Neural cell (in vitro differentiated cells): ENCODE measurements around the gene FFAR3. TPM values are rescaled to one million over a fixed set of nuclear protein-coding genes. Genes with fewer than 3 reads are reported as not detected.

Experiments used
- H2AFZ ChIP-seq: fragments of 200-600, 300-800 bp; sonication (generic), shearing (Covaris generic); 2 replicates; pipeline ENCODE4 v1.6.0; 2014; ENCODE audit warnings: low read depth, mild to moderate bottlenecking, antibody characterized with exemption, low read length, moderate library complexity
- H3F3A ChIP-seq: fragments of 200-600 bp; shearing (Covaris generic); 2 replicates; pipeline ENCODE4 v1.6.1; 2016; ENCODE audit warnings: mild to moderate bottlenecking, moderate library complexity, mixed read lengths, antibody characterized with exemption, low read length; ENCODE audit not compliant: insufficient read depth, poor library complexity, severe bottlenecking
- H3K27ac ChIP-seq: fragments of 200-600, 300-800 bp; sonication (generic), shearing (Covaris generic); 2 replicates; pipeline ENCODE4 v1.5.1; 2014; ENCODE audit warnings: mild to moderate bottlenecking, low read length, moderate library complexity
- H3K27me3 ChIP-seq: fragments of 300-800, 200-600 bp; sonication (generic), shearing (Covaris generic); 2 replicates; pipeline ENCODE4 v1.6.0; 2014; ENCODE audit warnings: mild to moderate bottlenecking, low read depth, low read length, moderate library complexity; ENCODE audit not compliant: insufficient read depth
- H3K36me3 ChIP-seq: fragments of 300-800, 200-600 bp; sonication (generic), shearing (Covaris generic); 2 replicates; pipeline ENCODE4 v1.5.1; 2014; ENCODE audit warnings: mild to moderate bottlenecking, antibody characterized with exemption, low read length, moderate library complexity; ENCODE audit not compliant: insufficient read depth
- H3K4me2 ChIP-seq: fragments of 300-800, 200-600 bp; sonication (generic), shearing (Covaris generic); 2 replicates; pipeline ENCODE4 v1.6.0; 2014; ENCODE audit warnings: mild to moderate bottlenecking, low read length
- H3K4me3 ChIP-seq: fragments of 300-800, 200-600 bp; sonication (generic), shearing (Covaris generic); 2 replicates; pipeline ENCODE4 v1.5.1; 2014; ENCODE audit warnings: mild to moderate bottlenecking, low read length, moderate library complexity
- H3K79me2 ChIP-seq: fragments of 200-600 bp; shearing (Covaris generic); replicated peaks from 2 replicates; pipeline ENCODE4 v1.6.0; 2014; ENCODE audit warnings: mild to moderate bottlenecking, low read length, moderate library complexity; ENCODE audit not compliant: insufficient read depth
- H3K9ac ChIP-seq: fragments of 300-800, 200-600 bp; sonication (generic), shearing (Covaris generic); 2 replicates; pipeline ENCODE4 v1.6.1; 2016; ENCODE audit warnings: mild to moderate bottlenecking, low read length, mixed read lengths
- H3K9me2 ChIP-seq: fragments of 200-600 bp; shearing (Covaris generic); 2 replicates; pipeline ENCODE4 v1.6.1; 2016; ENCODE audit warnings: mild to moderate bottlenecking, low read length, mixed read lengths; ENCODE audit not compliant: insufficient read depth
- H3K9me3 ChIP-seq: fragments of 200-600, 300-800 bp; sonication (generic), shearing (Covaris generic); 2 replicates; pipeline ENCODE4 v1.6.1; 2016; ENCODE audit warnings: mild to moderate bottlenecking, mixed run types, low read length, moderate library complexity, mixed read lengths
- H4K20me1 ChIP-seq: fragments of 200-600 bp; shearing (Covaris generic); 2 replicates; pipeline ENCODE4 v1.6.1; 2016; ENCODE audit warnings: mild to moderate bottlenecking, mixed run types; ENCODE audit not compliant: insufficient read depth
- EP300 ChIP-seq: fragments of 450-650 bp; conservative IDR thresholded peaks from 2 replicates; pipeline ENCODE4 v1.6.1; 2014; ENCODE audit warnings: antibody characterized with exemption, mild to moderate bottlenecking, moderate library complexity; ENCODE audit not compliant: poor library complexity, severe bottlenecking
- EZH2 ChIP-seq: fragments of 200-600, 300-800 bp; shearing (Covaris generic), sonication (generic); IDR thresholded peaks from 2 replicates; pipeline ENCODE4 v1.6.1; 2014; ENCODE audit warnings: antibody characterized with exemption, low read length, borderline replicate concordance, mild to moderate bottlenecking; ENCODE audit not compliant: insufficient read depth, poor library complexity, severe bottlenecking
- RAD21 ChIP-seq: fragments of 450-650 bp; conservative IDR thresholded peaks from 2 replicates; pipeline ENCODE4 v1.6.1; 2014; ENCODE audit warnings: antibody characterized with exemption, mild to moderate bottlenecking, moderate library complexity
- REST ChIP-seq: IDR thresholded peaks from 2 replicates; pipeline ENCODE4 v1.6.1; 2012; ENCODE audit warnings: borderline replicate concordance
- TAF1 ChIP-seq: IDR thresholded peaks from 2 replicates; pipeline ENCODE4 v1.6.1; 2012; ENCODE audit warnings: low read depth
- polyA plus RNA-seq: library from polyadenylated mRNA; depleted of rRNA; stranded (reverse); fragments of >200 nt; gene quantifications from 2 replicates; pipeline ENCODE4 v1.2.3, GENCODE V29; 2014

FFAR3 gene
- polyA plus RNA-seq, 1 donor from 2014 or later: not detected

DNA sequence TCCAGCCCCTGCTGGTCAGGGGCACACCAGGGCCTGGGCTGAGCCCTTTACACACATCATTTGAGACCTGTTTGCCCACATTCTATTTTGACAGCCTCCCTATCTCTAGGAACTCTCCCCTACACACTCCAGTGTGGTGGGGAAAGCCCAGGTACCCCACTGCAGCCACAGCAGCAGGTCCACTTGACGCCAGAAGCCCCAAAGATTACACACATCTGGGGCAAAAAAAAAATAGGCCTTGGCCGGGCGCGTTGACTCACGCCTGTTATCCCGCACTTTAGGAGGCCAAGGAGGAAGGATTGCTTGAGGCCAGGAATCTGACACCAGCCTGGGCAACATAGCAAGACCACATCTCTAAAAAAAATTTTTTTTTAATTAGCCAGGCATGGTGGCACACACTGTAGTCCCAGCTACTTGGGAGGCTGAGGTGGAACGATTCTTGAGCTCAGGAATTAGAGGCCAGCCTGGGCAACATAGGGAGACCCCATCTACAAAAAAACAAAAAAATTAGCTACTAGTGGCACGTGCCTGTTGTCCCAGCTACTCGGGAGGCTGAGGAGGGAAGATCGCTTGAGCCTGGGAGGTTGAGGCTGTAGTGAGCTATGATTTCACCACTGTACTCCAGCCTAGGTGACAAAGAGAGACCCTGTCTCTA is 47.3 kb upstream of the FFAR3 start:
- H3K79me2 ChIP-seq: no peaks in the 10 kb centered on the region
- H3K9me3 ChIP-seq: no peaks in the 10 kb centered on the region
- no peak overlapping the region for H3K4me3 ChIP-seq
- H3K9me2 ChIP-seq: no peaks in the 10 kb centered on the region
- no peak overlapping the region for H3K27ac ChIP-seq
- H2AFZ ChIP-seq: no peak overlapping the region
- no peaks in the 10 kb centered on the region for H3F3A ChIP-seq
- H4K20me1 ChIP-seq: no peaks in the 10 kb centered on the region
- H3K27me3 ChIP-seq: no peaks in the 10 kb centered on the region
- no peak for TF ChIP-seq RAD21
- no peak for TF ChIP-seq TAF1
- no peak for TF ChIP-seq REST
- no peak overlapping the region for H3K9ac ChIP-seq
- H3K4me2 ChIP-seq: no peak overlapping the region
- H3K36me3 ChIP-seq: no peaks in the 10 kb centered on the region

DNA sequence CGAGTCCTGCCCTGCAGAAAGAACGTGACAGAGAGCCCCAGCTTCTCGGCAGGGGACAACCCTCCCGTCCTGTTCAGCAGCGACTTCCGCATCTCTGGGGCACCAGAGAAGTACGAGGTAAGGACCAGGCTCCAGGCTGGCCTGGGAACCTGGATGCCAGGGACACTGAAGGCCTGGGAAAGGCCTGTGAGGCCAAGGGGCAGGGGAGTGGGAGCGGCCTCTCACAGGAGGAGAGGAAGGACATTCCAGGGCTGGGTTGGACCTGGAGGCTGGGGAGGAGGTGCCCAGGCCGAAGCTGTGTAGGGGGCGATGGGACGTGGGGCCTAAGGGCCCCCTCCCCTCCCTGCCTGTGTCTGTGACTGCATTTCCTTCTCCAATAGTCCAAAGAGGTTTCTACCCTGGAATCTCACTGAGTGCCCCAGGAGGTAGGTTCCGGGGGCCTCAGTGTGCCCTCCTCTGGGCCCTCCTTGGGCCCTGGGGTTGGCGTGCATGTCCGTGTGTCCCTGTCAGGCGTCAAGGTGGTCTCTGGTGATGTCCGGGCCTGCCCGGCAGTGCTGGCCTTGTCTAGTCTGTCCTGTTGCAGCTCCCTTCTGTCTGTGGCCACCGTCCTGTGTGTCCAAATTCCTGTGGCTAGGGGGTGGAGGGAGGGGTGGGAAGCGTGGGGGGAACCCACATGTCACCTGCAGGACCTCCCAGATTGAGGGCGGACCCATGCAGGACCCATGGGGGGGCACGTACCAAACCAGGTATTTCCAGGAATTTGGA is 46.2 kb upstream of the FFAR3 start:
- Histone ChIP-seq H3K4me3 (no peak overlapping the region), H3K9ac (no peak overlapping the region), H3F3A (no peaks in the 10 kb centered on the region), H3K79me2 (no peaks in the 10 kb centered on the region), H3K9me2 (no peaks in the 10 kb centered on the region), H2AFZ (no peak overlapping the region), H3K27me3 (no peaks in the 10 kb centered on the region), H4K20me1 (no peaks in the 10 kb centered on the region), H3K4me2 (no peak overlapping the region), H3K9me3 (no peaks in the 10 kb centered on the region), H3K36me3 (no peaks in the 10 kb centered on the region), H3K27ac (no peak overlapping the region)
- TF ChIP-seq REST (no peak), TAF1 (no peak), EP300 (no peak), EZH2 (no peak)
